ENCODE results near the gene RGSL1. TPM values are rescaled to one million over a fixed set of nuclear protein-coding genes. Genes with fewer than 3 reads are reported as not detected.

Gene RGSL1
- total RNA-seq: not detected in 2 replicates

DNA sequence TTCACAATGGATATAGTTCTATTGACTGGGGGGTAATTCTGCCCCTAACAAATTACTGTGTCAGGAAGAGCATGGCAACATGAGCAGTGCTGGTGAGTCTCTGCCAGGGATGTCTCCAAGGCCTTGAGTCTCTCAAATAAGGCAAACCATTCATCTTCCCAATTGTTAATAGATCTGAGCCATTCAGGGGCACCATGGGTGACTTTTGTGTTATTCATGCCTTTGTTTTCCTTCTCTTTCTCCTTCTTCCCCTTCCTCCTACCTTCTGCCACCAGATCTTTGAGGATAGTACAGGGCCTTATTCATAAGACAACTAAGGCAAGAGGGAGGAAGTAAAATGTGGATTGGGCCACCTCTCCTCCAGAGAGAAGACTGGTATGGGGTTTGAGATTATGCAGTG is at the start of gene RGSL1:
RGSL1 (plus strand) TSS at position 60 of the 400 bp plus-strand sequence; CDS start at position 80, 20 bp downstream.

DNA sequence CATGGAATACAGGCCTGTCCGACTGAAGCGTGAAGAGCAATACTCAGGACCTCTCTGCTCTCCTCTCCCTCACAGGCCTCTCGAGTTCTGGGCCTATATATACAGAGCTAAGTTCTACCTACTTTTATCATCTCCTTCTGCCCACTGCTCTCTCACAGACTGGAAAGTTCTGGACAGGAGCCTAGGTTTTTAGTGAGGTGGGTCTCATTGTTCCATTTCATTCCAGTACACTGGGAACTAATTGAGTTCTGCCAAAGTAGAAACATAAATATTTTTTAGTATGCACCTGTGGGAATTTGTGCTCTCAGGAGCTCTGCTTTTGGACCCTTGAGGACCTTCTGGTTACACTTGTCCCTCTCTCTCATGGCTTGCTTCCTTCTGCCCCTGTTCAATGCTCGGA is 49.4 kb upstream of the RGSL1 start, which contains the start of gene TEDDM1:
TEDDM1 (minus strand) TSS at position 101 of the 400 bp plus-strand sequence. CDS start 182 bp downstream, outside the sequence.

DNA sequence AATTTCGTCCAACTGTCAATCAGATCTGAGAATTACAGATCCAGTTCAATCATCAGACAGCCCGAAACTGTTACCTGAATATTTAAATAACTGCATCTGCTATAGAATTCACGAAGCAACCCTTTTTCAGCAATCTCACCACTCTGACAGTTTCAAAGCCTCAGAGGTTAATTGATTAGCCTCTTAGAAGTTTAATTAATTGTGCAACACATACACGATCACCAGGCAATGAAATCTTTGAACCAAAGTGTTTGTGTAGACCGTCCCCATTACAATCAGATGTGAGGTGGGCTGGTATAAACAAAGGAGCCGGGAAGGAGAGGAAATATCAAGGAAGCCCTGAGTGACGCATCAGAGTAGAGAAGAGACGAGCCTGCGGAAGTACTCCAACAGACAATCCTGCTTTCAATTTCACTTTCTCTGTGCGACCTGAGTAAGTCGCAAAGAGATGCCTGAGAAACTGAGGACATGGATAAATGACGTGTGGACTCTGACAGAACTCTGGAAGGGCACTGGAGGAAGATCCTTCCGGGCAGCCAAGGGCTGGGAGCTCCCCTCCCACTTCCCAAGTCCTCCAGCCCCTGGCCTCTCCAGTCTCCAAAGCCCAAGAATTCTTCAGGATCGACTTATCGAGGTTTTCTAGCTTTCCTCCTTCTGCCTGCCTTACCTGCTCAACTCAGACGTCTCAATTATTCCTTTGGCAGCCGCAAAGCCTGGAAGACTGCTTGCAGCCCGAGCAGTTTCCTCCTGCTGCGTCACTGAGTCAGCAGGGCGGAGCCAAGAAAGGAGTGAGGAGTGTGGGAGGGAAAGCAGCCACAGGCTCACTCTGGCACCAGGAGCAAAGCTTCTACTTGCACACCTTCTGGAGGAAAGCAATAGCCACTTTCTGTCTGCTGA is 138.8 kb downstream of the RGSL1 start, which contains the start of gene RNASEL:
RNASEL (minus strand) TSS at position 757 of the 897 bp plus-strand sequence. CDS start 2,450 bp downstream, outside the sequence.

DNA sequence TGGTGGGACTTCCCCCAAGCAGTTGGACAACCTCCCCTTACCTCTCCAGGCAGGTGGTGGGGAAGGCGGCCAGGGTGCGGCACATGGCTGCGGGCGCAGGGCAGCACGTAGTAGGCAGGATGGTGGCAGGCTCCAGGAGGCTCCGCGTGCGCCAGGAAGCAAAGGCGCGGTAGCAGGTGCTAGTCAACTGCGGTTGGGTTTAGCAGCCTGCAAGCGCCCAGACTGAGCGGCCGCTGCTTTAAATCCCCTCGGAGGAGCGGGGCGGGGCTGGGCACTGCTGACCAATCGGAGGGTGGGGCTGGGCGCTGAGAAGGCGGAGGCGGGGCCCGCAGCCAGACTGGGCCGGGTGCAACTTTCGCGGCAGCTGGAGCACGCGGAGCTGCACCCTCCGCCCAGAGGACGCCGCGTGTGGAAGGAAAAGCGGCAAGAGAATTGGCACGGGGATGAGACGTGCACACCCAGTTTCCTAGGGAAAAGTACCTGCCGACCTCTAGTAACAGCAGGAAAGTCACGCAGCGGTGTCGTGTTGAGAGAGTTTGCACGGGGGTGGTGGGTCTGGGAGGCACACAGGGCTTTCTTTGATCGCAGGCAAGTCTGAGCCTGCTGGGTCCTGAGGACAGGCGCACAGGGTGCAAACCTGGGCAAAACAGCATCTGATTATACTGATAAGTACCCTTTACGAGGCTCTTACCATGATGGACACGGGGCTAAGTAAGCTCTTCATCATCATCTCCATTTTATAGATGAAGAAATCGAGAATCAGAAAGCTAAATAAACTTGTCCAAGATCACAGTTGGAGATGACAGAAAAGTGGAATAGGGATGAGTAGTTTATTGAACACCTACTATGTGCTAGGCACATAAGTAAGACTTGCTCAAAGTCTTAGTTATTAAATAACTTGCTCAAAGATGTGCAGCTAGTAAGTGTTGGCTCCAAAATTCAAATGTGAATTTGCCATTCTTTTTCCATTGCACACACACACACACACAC is 154.5 kb downstream of the RGSL1 start, which contains the start of gene RGS16:
RGS16 (minus strand) TSS at position 215 of the 990 bp plus-strand sequence; CDS start at position 85, 130 bp downstream.

Other genes with a start within 250 kb of the RGSL1 start
- gene GLUL, start 58.4 kb upstream of the RGSL1 start, total RNA-seq: 434 and 472 TPM in 2 replicates
- not detected in 2 replicates for gene TEDDM1, start 49.5 kb upstream of the RGSL1 start, total RNA-seq
- 3.5 and 6.9 TPM in 2 replicates for gene RNASEL, start 139.1 kb downstream of the RGSL1 start, total RNA-seq
- gene RGS16, start 154.2 kb downstream of the RGSL1 start, total RNA-seq: not detected in 2 replicates
- gene RGS8, start 234.4 kb downstream of the RGSL1 start, total RNA-seq: not detected in 2 replicates

Measured in myometrial cell (primary cell).